Endodermal cell (in vitro differentiated cells): ENCODE results near the gene PIGK. TPM values are rescaled to one million over a fixed set of nuclear protein-coding genes. Genes with fewer than 3 reads are reported as not detected.
A peak's percentile ranks its signal among the peaks of the same experiment; 100 is the strongest.
"Not testable (repeated sequence)": the region's sequence is repeated elsewhere in the genome, so short reads cannot be mapped to it uniquely, and the experiment has no call there.

Experiments
- DNase-seq: peaks from one replicate; pipeline ENCODE4 v3.0.0-alpha.2; 2017
- H3K27ac ChIP-seq: 2 replicates; pipeline ENCODE4 v1.5.1; 2013; ENCODE audit warnings: mild to moderate bottlenecking, low read depth, low read length, moderate library complexity
- H3K27me3 ChIP-seq: 2 replicates; pipeline ENCODE4 v1.6.1; 2013; ENCODE audit warnings: mild to moderate bottlenecking, low read length, moderate library complexity; ENCODE audit not compliant: insufficient read depth, control insufficient read depth, poor library complexity, severe bottlenecking
- H3K36me3 ChIP-seq: 2 replicates; pipeline ENCODE4 v1.7.0; 2013; ENCODE audit warnings: mild to moderate bottlenecking, low read length, moderate library complexity; ENCODE audit not compliant: control insufficient read depth, insufficient read depth
- H3K4me1 ChIP-seq: one replicate; pipeline ENCODE4 v1.7.0; 2013; ENCODE audit warnings: low read length; ENCODE audit not compliant: control insufficient read depth, insufficient read depth
- H3K4me3 ChIP-seq: 2 replicates; pipeline ENCODE4 v1.5.1; 2013; ENCODE audit warnings: mild to moderate bottlenecking, low read length, moderate library complexity
- H3K9ac ChIP-seq: 2 replicates; pipeline ENCODE4 v1.6.1; 2013; ENCODE audit warnings: mild to moderate bottlenecking, low read length, moderate library complexity; ENCODE audit not compliant: poor library complexity, severe bottlenecking; ENCODE audit errors: extremely low read depth
- H3K9me3 ChIP-seq: 2 replicates; pipeline ENCODE4 v1.6.1; 2013; ENCODE audit warnings: mild to moderate bottlenecking, low read length, moderate library complexity; ENCODE audit not compliant: control insufficient read depth
- H3K27ac Mint-ChIP-seq: 2 replicates; pipeline ENCODE4 v1.8.0; 2020; ENCODE audit warnings: mixed read lengths
- H3K27me3 Mint-ChIP-seq: 2 replicates; pipeline ENCODE4 v1.8.0; 2021; ENCODE audit warnings: mild to moderate bottlenecking, mixed read lengths; ENCODE audit not compliant: insufficient read depth
- H3K36me3 Mint-ChIP-seq: 2 replicates; pipeline ENCODE4 v1.8.0; 2020; ENCODE audit warnings: low read depth, mixed read lengths
- H3K4me1 Mint-ChIP-seq: 2 replicates; pipeline ENCODE4 v1.8.0; 2020; ENCODE audit warnings: mixed read lengths
- H3K4me3 Mint-ChIP-seq: 2 replicates; pipeline ENCODE4 v1.8.0; 2020; ENCODE audit warnings: mild to moderate bottlenecking, moderate library complexity, mixed read lengths
- H3K9me3 Mint-ChIP-seq: 2 replicates; pipeline ENCODE4 v1.8.0; 2020; ENCODE audit warnings: mild to moderate bottlenecking, mixed read lengths
- WGBS, 2 experiments: methylation state at CpG; one replicate each; pipeline versions ENCODE4 v1.1.5 to v1.1.7; 2013; ENCODE audit warnings: missing lambda C conversion rate in 2 of 2, mixed read lengths in 1 of 2; ENCODE audit not compliant: insufficient coverage in 1 of 2, insufficient read length in 1 of 2; 5-methylcytosine and 5-hydroxymethylcytosine counted together
- total RNA-seq, 2 donors: library from RNA; stranded (reverse); fragmentation: NEBNext Ultra II Directional in 1 of 2; extraction: Animal tissue kit (Norgen Biotek cat#: 25700) in 1 of 2; gene quantifications; 2 replicates in 1 of 2; 3 replicates in 1 of 2; pipeline ENCODE4 v1.2.1, GENCODE V29; 2021
- TF ChIP-seq, protein P1 (sequence below): fragments of 200-600 bp; sonication (generic); conservative IDR thresholded peaks from 2 replicates; pipeline ENCODE4 v1.5.0; 2021; ENCODE audit warnings: antibody characterized with exemption, mild to moderate bottlenecking

PIGK gene
- total RNA-seq, 2 donors from 2014 or later, result 19.9 to 26.7 TPM

DNA sequence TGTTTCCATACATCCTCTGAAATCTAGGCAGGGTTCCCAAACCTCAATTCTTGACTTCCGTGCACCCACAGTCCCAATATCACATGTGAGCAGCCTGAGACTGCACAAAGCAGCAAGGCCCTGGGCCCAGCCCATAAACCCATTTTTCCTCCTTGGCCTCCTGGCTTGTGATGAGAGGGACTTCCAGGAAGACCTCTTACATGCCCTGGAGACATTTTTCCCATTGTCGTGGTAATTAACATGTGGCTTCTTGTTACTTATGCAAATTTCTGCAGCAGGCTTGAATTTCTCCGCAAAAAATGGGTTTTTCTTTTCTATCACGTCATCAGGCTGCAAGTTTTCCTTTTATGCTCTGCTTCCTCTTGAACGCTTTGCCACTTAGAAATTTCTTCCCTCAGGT is 3.3 kb upstream of the PIGK start:
- H3K27me3 Mint-ChIP-seq, result no peaks in the 10 kb centered on the region
- no peak overlapping the region for H3K4me3 ChIP-seq
- H3K27ac ChIP-seq, result no peak overlapping the region
- TF ChIP-seq, protein P1, sequence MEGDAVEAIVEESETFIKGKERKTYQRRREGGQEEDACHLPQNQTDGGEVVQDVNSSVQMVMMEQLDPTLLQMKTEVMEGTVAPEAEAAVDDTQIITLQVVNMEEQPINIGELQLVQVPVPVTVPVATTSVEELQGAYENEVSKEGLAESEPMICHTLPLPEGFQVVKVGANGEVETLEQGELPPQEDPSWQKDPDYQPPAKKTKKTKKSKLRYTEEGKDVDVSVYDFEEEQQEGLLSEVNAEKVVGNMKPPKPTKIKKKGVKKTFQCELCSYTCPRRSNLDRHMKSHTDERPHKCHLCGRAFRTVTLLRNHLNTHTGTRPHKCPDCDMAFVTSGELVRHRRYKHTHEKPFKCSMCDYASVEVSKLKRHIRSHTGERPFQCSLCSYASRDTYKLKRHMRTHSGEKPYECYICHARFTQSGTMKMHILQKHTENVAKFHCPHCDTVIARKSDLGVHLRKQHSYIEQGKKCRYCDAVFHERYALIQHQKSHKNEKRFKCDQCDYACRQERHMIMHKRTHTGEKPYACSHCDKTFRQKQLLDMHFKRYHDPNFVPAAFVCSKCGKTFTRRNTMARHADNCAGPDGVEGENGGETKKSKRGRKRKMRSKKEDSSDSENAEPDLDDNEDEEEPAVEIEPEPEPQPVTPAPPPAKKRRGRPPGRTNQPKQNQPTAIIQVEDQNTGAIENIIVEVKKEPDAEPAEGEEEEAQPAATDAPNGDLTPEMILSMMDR, result no peak
- H3K9me3 Mint-ChIP-seq, result peaks cover 4% of the 10 kb centered on the region
- H3K4me3 Mint-ChIP-seq, result no peak overlapping the region
- no peaks in the 10 kb centered on the region for H3K4me1 ChIP-seq
- H3K9me3 ChIP-seq, result no peaks in the 10 kb centered on the region
- H3K27ac Mint-ChIP-seq, result no peak overlapping the region
- peaks cover 28% of the 10 kb centered on the region for H3K36me3 Mint-ChIP-seq
- H3K9ac ChIP-seq, result no peak overlapping the region
- peaks cover 9% of the 10 kb centered on the region for H3K4me1 Mint-ChIP-seq
- no peak for DNase-seq
- 80 to 91% methylated on average over 4 to 5 of the region's 5 CpGs for WGBS, 2 experiments
- H3K27me3 ChIP-seq, result no peaks in the 10 kb centered on the region
- H3K36me3 ChIP-seq, result no peaks in the 10 kb centered on the region

DNA sequence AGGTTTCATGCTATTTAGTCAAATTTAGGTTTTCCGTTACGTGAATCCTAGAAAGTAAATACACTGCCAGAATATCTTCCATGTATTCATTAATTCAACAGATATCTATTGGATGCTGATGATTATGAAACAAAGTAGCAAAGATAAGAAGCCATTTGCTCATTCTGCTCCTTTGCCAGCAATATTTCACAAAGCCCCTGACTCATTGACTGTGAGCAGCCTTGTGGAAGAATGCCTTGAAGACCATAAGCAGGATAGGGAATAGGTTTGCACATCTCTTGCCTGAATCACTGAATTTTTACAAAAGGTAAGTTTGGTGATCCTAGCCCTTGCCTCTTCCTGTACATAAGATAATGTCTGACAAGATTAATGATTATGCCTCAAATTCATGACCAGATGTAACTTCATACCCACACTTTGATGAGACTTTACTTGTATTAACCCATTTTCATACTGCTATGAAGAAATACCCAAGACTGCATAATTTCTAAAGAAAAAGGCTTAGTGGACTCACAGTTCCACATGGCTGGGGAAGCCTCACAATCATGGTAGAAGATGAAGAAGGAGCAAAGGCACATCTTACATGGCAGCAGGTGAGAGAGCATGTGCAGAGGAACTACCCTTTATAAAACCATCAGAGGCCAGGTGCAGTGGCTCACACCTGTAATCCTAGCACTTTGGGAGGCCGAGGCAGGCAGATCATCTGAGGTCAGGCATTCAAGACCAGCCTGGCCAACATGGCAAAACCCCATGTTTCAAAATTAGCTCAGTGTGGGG is 1.6 kb upstream of the PIGK start:
- peaks cover 28% of the 10 kb centered on the region for H3K36me3 Mint-ChIP-seq
- no peaks in the 10 kb centered on the region for H3K9me3 ChIP-seq
- no peaks in the 10 kb centered on the region for H3K27me3 ChIP-seq
- peak overlapping the region; percentile 93 for H3K4me3 Mint-ChIP-seq
- TF ChIP-seq, protein P1, result no peak
- no peaks in the 10 kb centered on the region for H3K4me1 ChIP-seq
- no peaks in the 10 kb centered on the region for H3K27me3 Mint-ChIP-seq
- H3K4me3 ChIP-seq, result no peak overlapping the region
- H3K27ac Mint-ChIP-seq, result no peak overlapping the region
- H3K4me1 Mint-ChIP-seq, result peaks cover 9% of the 10 kb centered on the region
- no peak overlapping the region for H3K27ac ChIP-seq
- no peak for DNase-seq
- H3K36me3 ChIP-seq, result no peaks in the 10 kb centered on the region
- H3K9ac ChIP-seq, result no peak overlapping the region
- peaks cover 4% of the 10 kb centered on the region for H3K9me3 Mint-ChIP-seq
- WGBS, 2 experiments, result 96% methylated on average over 1 of the region's 3 CpGs; no CpG with 5 or more reads in 1 of the 2 experiments

DNA sequence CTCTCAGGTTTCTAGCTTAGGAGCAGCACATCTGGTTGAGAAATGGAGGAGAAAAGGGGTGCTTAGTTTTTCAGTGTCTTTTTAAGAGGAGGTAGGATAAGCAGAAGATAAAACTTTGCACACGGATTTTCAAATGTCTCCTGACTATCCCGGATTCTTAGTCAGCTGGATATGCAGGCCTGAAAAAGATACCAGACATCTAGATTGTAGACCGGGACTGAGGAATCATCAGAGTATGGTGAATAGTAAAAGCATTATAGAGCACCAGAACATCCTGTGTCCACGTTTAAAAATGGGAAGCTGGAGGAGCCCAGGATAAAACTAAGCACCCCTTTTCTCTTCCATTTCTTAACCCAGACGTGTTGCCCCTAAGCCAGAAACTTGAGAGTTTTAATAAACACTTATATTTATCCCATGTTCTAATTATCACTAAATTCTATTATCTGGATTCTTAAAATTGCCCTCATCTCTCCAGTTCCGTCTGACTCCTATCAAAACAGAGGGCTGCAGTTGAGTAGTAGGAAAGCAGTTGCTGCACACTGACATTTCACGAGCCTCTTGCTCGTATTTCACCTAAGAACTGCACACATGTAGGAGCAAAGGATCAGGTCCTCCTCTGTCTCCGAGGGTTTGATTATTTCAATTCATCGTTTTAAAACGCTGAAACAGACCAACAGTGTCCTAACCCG is 609 bp downstream of the PIGK start:
- H3K36me3 Mint-ChIP-seq, result peaks cover 28% of the 10 kb centered on the region
- TF ChIP-seq, protein P1, result no peak
- H3K4me1 ChIP-seq, result no peaks in the 10 kb centered on the region
- no peaks in the 10 kb centered on the region for H3K27me3 Mint-ChIP-seq
- no peaks in the 10 kb centered on the region for H3K27me3 ChIP-seq
- WGBS, 2 experiments, result 16 to 49% methylated on average over 6 to 12 of the region's 12 CpGs
- DNase-seq, result no peak
- no peaks in the 10 kb centered on the region for H3K36me3 ChIP-seq
- peaks cover 4% of the 10 kb centered on the region for H3K9me3 Mint-ChIP-seq
- H3K27ac ChIP-seq, result no peak overlapping the region
- H3K4me3 Mint-ChIP-seq, result peak overlapping the region; percentile 93
- no peaks in the 10 kb centered on the region for H3K9me3 ChIP-seq
- H3K4me3 ChIP-seq, result peak overlapping the region; percentile 89
- peak overlapping the region; percentile 63 for H3K9ac ChIP-seq
- peak overlapping the region; percentile 95 for H3K27ac Mint-ChIP-seq
- H3K4me1 Mint-ChIP-seq, result peaks cover 9% of the 10 kb centered on the region

DNA sequence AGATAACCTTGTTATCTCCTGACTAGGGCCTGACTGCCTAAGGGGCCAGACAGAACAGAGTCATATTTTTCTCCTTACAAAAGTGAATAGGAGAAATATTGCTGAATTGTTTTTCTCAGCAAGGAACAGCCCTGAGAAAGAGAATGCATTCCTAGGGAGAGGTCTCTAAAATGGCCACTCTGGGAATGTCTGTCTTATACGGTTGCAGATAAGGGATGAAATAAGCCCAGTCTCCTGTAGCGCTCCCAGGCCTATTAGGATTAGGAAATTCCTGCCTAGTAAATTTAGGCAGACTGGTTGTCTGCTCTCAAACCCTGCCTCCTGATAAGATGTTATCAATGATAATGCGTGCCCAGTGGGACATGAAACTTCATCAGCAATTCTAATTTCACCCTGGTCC is 15.2 kb downstream of the PIGK start:
- WGBS, 2 experiments, result 90 to 92% methylated on average over 3 of the region's 3 CpGs
- not testable (repeated sequence) for H3K27me3 ChIP-seq, H3K27ac Mint-ChIP-seq, H3K9ac ChIP-seq, H3K4me3 Mint-ChIP-seq, H3K36me3 ChIP-seq, H3K4me1 Mint-ChIP-seq, H3K27me3 Mint-ChIP-seq, H3K4me3 ChIP-seq, H3K4me1 ChIP-seq, DNase-seq, H3K27ac ChIP-seq
- peaks cover 27% of the 10 kb centered on the region for H3K9me3 ChIP-seq
- H3K36me3 Mint-ChIP-seq, result peaks cover 25% of the 10 kb centered on the region
- peaks cover 15% of the 10 kb centered on the region for H3K9me3 Mint-ChIP-seq
